ELR (cell line): Measurements from ENCODE around the gene ERLEC1.

ENCODE experiments used
- DNase-seq: peaks from one replicate; pipeline ENCODE4 v3.0.0-alpha.2; 2015; ENCODE audit warnings: low read depth

ERLEC1 gene

GRCh38 chr2:53782676-53783075 is 4.2 kb upstream of the ERLEC1 start:
- DNase-seq = no peak

- peak; percentile 10 for DNase-seq
These were observed 2.4 kb upstream of the ERLEC1 start for GRCh38 chr2:53784436-53784835.

DNA sequence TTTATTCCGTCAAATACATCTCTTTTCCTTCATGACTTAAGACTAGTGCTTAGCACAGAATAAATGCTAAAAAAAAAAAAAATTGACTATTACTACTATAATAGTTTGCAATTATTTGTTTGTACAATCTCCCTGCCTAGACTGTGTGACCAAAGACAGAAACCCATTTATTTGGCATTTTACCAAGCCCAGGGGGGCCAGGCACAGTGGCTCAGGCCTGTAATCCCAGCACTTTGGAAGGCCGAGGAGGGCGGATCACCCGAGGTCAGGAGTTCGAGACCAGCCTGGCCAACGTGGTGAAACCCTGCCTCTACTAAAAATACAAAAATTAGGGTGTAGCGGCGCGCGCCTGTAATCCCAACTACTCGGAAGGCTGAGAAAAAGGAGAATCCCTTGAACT is 1.5 kb upstream of the ERLEC1 start:
- no peak for DNase-seq

- peak; percentile 64 for DNase-seq
These were observed 516 bp upstream of the ERLEC1 start for GRCh38 chr2:53786352-53786704.

GRCh38 chr2:53787614-53788289 is 908 bp downstream of the ERLEC1 start:
- DNase-seq = peak; percentile 58

DNA sequence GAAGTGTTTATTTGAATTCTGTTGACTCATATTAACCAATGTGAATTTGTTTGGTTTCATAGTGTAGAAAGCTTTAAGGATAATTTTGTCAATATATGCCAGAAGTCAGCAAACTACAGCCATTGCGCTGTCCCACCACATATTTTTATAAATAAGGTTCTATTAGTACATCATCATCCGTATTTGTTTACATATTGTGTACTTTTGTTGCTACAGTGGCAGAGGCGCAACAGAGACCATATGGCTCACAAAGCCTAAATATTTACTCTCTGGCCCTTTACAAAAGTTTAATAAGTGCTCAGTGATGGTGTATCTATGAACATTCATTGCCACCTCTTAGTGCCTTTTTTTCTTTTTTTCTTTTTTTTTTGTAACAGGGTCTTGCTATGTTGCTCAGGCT is 6.4 kb downstream of the ERLEC1 start:
- no peak for DNase-seq

- DNase-seq = no peak
These were observed 7.0 kb downstream of the ERLEC1 start for GRCh38 chr2:53793821-53794220.

GRCh38 chr2:53801547-53801946 is 14.7 kb downstream of the ERLEC1 start:
- DNase-seq = no peak

DNA sequence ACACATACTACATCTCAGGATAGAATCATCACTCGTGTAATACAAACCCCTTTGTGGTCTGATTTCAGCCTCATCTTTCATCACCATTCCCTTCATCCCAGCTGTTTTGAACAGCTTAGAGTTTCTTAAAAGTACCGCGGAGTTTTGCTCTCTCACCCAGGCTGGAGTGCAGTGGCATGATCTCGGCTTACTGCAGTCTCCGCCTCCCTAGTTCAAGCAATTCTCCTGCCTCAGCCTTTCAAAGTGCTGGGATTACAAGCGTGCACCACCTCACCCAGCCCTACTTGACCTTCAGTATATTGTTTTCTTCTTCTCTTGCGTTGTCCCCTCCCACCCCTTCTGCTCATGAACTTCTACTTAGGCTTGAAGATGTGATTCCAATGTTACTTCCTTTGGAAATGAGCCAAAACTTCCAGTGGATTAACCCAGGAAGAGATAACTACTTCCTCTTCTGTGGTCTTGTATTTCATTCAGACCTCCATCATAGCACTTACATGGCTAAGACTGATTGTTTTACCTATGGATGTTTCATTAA is 15.8 kb downstream of the ERLEC1 start:
- no peak for DNase-seq

DNA sequence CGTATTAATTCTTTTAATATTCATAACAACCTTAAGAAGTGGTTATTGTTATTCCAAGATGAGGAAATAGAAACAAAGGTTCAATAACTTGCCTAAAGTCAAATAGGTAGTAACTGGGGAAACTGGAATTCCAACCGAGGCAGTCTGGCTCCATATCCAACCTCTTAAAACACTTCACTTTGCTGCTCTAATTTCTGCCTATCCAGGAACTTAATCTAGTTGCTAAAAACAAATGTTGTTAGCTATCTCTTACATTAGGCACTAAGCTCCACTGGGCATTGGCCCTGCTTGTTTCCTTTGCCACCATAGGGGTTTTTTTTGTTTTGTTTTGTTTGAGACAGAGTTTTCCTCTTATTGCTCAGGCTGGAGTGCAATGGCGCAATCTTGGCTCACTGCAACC is 24.8 kb downstream of the ERLEC1 start:
- DNase-seq = no peak

DNA sequence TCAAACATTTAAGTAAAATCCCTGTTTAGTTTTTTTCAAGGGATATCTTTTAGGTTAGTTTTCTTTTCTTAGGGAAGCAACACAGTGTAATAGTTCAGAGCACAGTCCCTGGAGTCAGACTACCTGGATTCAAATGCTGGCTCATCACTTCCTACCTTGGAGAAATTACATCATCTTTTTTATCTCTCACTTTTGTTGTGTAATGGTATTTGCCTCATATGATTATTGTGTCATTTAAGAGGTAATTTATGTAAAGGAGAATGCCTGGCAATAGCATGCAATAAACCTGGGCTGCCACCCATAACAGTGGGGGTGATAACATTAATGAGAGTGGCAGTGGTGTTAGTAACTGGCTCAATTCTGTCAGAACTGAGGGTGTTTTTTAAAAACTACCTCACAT is 26.3 kb downstream of the ERLEC1 start:
- no peak for DNase-seq

- no peak for DNase-seq
These were observed 32.1 kb downstream of the ERLEC1 start for GRCh38 chr2:53818854-53819435.

GRCh38 chr2:53819634-53820033 is 32.8 kb downstream of the ERLEC1 start:
- no peak for DNase-seq

GRCh38 chr2:53820048-53820447 is 33.2 kb downstream of the ERLEC1 start:
- DNase-seq = no peak

GRCh38 chr2:53820711-53821110 is 33.9 kb downstream of the ERLEC1 start:
- no peak for DNase-seq

DNA sequence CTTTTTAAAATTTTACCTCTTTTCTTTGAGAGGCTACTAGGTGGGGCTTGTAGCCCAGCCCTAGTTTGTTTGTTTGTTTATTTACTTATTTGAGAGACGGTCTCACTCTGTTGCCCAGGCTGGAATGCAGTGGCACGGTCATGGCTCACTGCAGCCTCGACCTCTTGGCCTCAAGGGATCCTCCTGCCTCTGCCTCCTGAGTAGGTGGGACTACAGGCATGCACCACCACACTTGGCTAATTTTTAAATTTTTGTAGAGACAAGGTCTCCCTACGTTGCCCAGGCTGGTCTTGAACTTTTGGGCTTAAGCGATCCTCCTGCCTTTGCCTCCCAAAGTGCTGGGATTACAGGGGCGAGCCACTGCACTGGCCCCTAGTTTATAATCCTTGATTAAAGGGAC is 35.0 kb downstream of the ERLEC1 start:
- DNase-seq = no peak

GRCh38 chr2:53823639-53824038 is 36.8 kb downstream of the ERLEC1 start:
- DNase-seq = peak; percentile 44

DNA sequence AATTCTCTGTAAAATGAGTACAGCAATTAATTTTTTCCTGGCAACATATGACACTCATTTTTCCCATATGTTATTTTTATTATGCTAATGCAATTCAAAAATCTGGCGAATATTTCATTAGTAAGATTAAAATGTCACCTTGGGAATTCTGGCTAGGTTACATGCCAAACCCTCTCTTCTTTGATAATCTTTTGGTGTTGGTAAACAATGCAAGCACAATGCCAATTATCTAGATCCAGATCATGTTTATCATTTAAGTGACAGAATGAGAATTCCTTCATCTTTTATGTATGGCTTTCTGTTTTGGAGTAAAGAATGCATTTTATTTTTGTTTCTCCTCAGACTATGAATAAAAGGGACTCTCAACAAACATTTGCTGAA is 39.2 kb downstream of the ERLEC1 start:
- no peak for DNase-seq

DNA sequence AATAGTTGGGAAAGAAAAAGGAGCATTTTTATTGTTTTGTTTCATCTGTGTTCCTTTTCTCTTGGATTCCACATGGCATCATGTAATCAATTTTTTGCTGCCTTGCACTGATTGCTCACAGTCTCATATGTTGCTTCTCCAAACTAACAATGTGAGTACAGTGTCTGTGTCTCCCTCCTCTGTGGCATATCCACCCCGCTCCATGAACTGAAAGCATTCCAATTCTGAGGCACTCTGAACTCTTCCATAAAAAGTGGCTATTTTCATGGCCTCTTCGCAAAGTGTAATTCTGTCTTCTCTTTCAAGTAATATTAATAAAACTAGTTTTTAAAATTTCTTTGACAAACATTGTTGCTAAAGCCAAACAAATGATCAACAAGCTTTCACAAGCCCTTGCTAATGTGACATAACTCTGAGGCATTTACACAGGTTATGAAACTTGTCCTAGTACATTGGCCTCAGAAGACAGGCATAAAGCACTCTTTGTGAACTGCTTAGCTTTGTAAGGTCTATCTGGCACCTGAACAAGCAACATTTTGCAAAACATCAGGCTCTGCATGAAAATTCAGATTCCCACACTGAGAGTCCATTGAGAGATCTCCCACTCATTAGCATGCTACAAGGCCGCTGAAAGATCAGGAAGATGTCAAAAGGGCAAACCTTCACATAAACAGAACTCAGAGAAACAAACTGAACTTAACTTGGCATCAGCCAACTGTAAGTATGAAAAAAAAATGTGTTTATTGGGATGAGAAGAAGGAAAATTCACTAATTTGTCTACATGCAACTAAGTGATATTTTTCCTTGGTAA is 39.9 kb downstream of the ERLEC1 start:
- no peak for DNase-seq

DNA sequence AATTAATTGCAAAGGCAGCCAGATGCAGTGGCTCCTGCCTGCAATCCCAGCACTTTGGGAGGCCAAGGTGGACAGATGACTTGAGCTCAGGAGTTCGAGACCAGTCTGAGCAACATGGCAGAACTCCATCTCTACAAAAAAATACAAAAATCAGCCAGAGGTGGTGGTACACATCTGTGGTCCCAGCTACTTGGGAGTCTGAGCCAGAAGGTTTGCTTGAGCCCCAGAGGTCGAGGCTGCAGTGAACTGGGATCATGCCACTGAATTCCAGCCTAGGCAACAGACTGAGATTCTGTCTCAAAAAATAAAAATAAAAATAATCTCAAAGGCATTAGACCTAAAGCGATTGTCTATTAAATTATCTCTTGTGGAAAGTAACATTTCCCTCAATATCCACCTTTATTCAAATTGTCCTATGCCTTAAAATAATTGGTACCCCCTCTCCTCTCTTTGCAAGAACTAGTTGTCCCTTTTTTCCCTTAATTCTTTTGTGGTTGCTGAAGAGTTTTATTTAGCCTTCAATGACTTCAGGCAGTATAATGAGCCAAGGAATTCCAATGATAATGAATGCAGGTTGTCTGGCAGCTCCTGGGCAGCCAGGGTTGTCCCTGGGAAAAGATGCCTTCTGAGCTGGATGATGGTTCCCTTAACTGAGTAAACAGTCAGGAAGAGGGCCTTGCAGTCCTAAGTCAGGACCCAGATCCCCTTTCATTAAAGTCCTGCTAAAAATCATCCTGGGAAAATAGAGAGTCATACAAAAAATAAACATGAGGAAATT is 40.7 kb downstream of the ERLEC1 start:
- DNase-seq = no peak

GRCh38 chr2:53828331-53828730 is 41.5 kb downstream of the ERLEC1 start:
- no peak for DNase-seq

GRCh38 chr2:53829273-53829979 is 42.6 kb downstream of the ERLEC1 start:
- no peak for DNase-seq
